IMR-90 (cell line): ENCODE results near the gene LUC7L. TPM values are rescaled to one million over a fixed set of nuclear protein-coding genes. Genes with fewer than 3 reads are reported as not detected.
A peak's percentile ranks its signal among the peaks of the same experiment; 100 is the strongest.

Source experiments
- ATAC-seq: fragments of 200-7000 bp; cut with Tn5 transposase; 2 replicates; pipeline ENCODE4 v1.9.1; 2020; ENCODE audit warnings: low read depth, mild to moderate bottlenecking, moderate library complexity
- BruUV-seq: library from RNA; stranded (reverse); fragments of 400-500 nt; replicated peaks from 2 replicates; lab custom pipeline; 2021; lab: Mats Ljungman, UMichigan
- CTCF ChIA-PET: fragments of 300-600 bp; formaldehyde crosslinking; extraction: SDS; loops from one replicate; lab custom pipeline; 2021; ENCODE audit warnings: antibody characterized with exemption; lab: Yijun Ruan, JAX
- POLR2A ChIA-PET: fragments of 300-600 bp; sonication (Branson Sonifier 250); formaldehyde crosslinking; loops from one replicate; lab custom pipeline; 2022; ENCODE audit warnings: antibody characterized with exemption; ENCODE audit not compliant: unreplicated experiment; lab: Charles Lee
- DNase-seq: peaks from one replicate; pipeline ENCODE4 v3.0.0; 2013
- H2AFZ ChIP-seq: replicated peaks from 2 replicates; pipeline ENCODE3; 2013; ENCODE audit warnings: low read length, mild to moderate bottlenecking; ENCODE audit not compliant: poor library complexity
- H2AK5ac ChIP-seq: 2 replicates; pipeline ENCODE4 v1.6.1; 2013; ENCODE audit warnings: low read depth, low read length, inconsistent platforms
- H2AK9ac ChIP-seq: replicated peaks from 2 replicates; pipeline ENCODE3; 2013; ENCODE audit warnings: mild to moderate bottlenecking, low read depth, low read length, moderate library complexity; ENCODE audit not compliant: poor library complexity
- H2BK120ac ChIP-seq: 2 replicates; pipeline ENCODE4 v1.6.1; 2013; ENCODE audit warnings: low read depth, low read length, inconsistent platforms
- H2BK15ac ChIP-seq: 3 replicates; pipeline ENCODE4 v1.6.1; 2013; ENCODE audit warnings: low read depth, low read length, inconsistent platforms
- H2BK20ac ChIP-seq: 2 replicates; pipeline ENCODE4 v1.6.1; 2013; ENCODE audit warnings: low read depth, mild to moderate bottlenecking, inconsistent platforms, low read length, moderate library complexity
- H2BK5ac ChIP-seq: 2 replicates; pipeline ENCODE4 v1.6.1; 2013; ENCODE audit warnings: mild to moderate bottlenecking, low read depth, low read length, inconsistent platforms; ENCODE audit not compliant: poor library complexity, severe bottlenecking
- H3K14ac ChIP-seq: replicated peaks from 2 replicates; pipeline ENCODE4 v1.6.1; 2013; ENCODE audit warnings: low read depth, low read length, inconsistent platforms
- H3K18ac ChIP-seq: 2 replicates; pipeline ENCODE4 v1.6.1; 2013; ENCODE audit warnings: low read depth, low read length, control low read depth
- H3K23ac ChIP-seq: 2 replicates; pipeline ENCODE4 v1.6.1; 2013; ENCODE audit warnings: low read depth, low read length, inconsistent platforms
- H3K27ac ChIP-seq: 2 replicates; pipeline ENCODE4 v1.5.1; 2013; ENCODE audit warnings: mild to moderate bottlenecking, control low read depth, low read length; ENCODE audit not compliant: insufficient read depth
- H3K27me3 ChIP-seq: 2 replicates; pipeline ENCODE4 v1.6.1; 2013; ENCODE audit warnings: low read length; ENCODE audit not compliant: control insufficient read depth, insufficient read depth
- H3K36me3 ChIP-seq: 2 replicates; pipeline ENCODE4 v1.6.1; 2013; ENCODE audit warnings: low read length, mixed read lengths; ENCODE audit not compliant: control insufficient read depth, insufficient read depth
- H3K4ac ChIP-seq: 2 replicates; pipeline ENCODE4 v1.6.1; 2013; ENCODE audit warnings: low read depth, low read length, inconsistent platforms
- H3K4me1 ChIP-seq: 2 replicates; pipeline ENCODE4 v1.6.1; 2013; ENCODE audit warnings: low read length, mixed read lengths; ENCODE audit not compliant: control insufficient read depth, insufficient read depth
- H3K4me2 ChIP-seq: 2 replicates; pipeline ENCODE4 v1.6.1; 2013; ENCODE audit warnings: low read depth, mild to moderate bottlenecking, control low read depth, low read length, moderate library complexity
- H3K4me3 ChIP-seq: 2 replicates; pipeline ENCODE4 v1.5.1; 2013; ENCODE audit warnings: low read depth, mild to moderate bottlenecking, control low read depth, low read length, moderate library complexity; ENCODE audit not compliant: insufficient read depth
- H3K56ac ChIP-seq: 2 replicates; pipeline ENCODE4 v1.6.1; 2013; ENCODE audit warnings: low read length, inconsistent platforms; ENCODE audit not compliant: insufficient read depth; ENCODE audit errors: extremely low read depth
- H3K79me1 ChIP-seq, 2 experiments: 2 replicates each; pipeline ENCODE4 v1.6.1; 2013; ENCODE audit warnings: low read length in 2 of 2, inconsistent platforms in 1 of 2, low read depth in 1 of 2
- H3K9ac ChIP-seq: 2 replicates; pipeline ENCODE4 v1.6.1; 2013; ENCODE audit warnings: low read depth, low read length, control low read depth
- H3K9me1 ChIP-seq: 2 replicates; pipeline ENCODE4 v1.6.1; 2013; ENCODE audit warnings: low read length, inconsistent platforms; ENCODE audit not compliant: insufficient read depth
- H3K9me3 ChIP-seq: 2 replicates; pipeline ENCODE4 v1.6.1; 2013; ENCODE audit warnings: low read length; ENCODE audit not compliant: control insufficient read depth, insufficient read depth
- H4K20me1 ChIP-seq: 2 replicates; pipeline ENCODE4 v1.6.1; 2013; ENCODE audit warnings: low read length, inconsistent platforms; ENCODE audit not compliant: insufficient read depth
- H4K5ac ChIP-seq: 2 replicates; pipeline ENCODE4 v1.6.1; 2013; ENCODE audit warnings: mild to moderate bottlenecking, low read depth, low read length, control low read depth
- H4K8ac ChIP-seq, 2 experiments: 2 replicates each; pipeline ENCODE4 v1.6.1; 2013; ENCODE audit warnings: low read depth in 2 of 2, low read length in 2 of 2, control low read depth in 1 of 2, inconsistent platforms in 1 of 2
- H4K91ac ChIP-seq: 2 replicates; pipeline ENCODE4 v1.6.1; 2013; ENCODE audit warnings: low read depth, low read length, inconsistent platforms; ENCODE audit not compliant: insufficient read depth
- CEBPB ChIP-seq: IDR thresholded peaks from 2 replicates; pipeline ENCODE4 v1.6.1; 2012; ENCODE audit warnings: low read depth, low read length, improper control_type of control experiment
- CHD1 ChIP-seq: IDR thresholded peaks from 2 replicates; pipeline ENCODE4 v1.6.1; 2012; ENCODE audit warnings: low read depth, low read length, improper control_type of control experiment
- CTCF ChIP-seq: conservative IDR thresholded peaks from 2 replicates; pipeline ENCODE4 v1.5.1; 2012; ENCODE audit warnings: mild to moderate bottlenecking, low read depth, low read length, improper control_type of control experiment
- ELK1 ChIP-seq: fragments of 150-350 bp; IDR thresholded peaks from 2 replicates; pipeline ENCODE4 v1.6.1; 2016; ENCODE audit warnings: low read depth, mild to moderate bottlenecking, low read length, moderate library complexity, borderline replicate concordance
- FOS ChIP-seq: fragments of 150-350 bp; IDR thresholded peaks from 2 replicates; pipeline ENCODE4 v1.6.1; 2016; ENCODE audit warnings: low read depth, low read length
- MAFK ChIP-seq: IDR thresholded peaks from 2 replicates; pipeline ENCODE4 v1.6.1; 2012; ENCODE audit warnings: low read depth, low read length, improper control_type of control experiment
- MXI1 ChIP-seq: IDR thresholded peaks from 2 replicates; pipeline ENCODE4 v1.6.1; 2012; ENCODE audit warnings: low read depth, mild to moderate bottlenecking, low read length, moderate library complexity, borderline replicate concordance
- NFE2L2 ChIP-seq: fragments of 150-350 bp; IDR thresholded peaks from 2 replicates; pipeline ENCODE4 v1.6.1; 2016; ENCODE audit warnings: low read depth, mild to moderate bottlenecking, low read length
- POLR2A ChIP-seq: IDR thresholded peaks from 2 replicates; pipeline ENCODE4 v1.6.1; 2012; ENCODE audit warnings: mild to moderate bottlenecking, low read depth, low read length
- RAD21 ChIP-seq: IDR thresholded peaks from 2 replicates; pipeline ENCODE4 v1.6.1; 2012; ENCODE audit warnings: low read length, improper control_type of control experiment
- RCOR1 ChIP-seq: IDR thresholded peaks from 2 replicates; pipeline ENCODE4 v1.6.1; 2012; ENCODE audit warnings: mild to moderate bottlenecking, low read length, improper control_type of control experiment; ENCODE audit not compliant: insufficient replicate concordance
- RFX5 ChIP-seq: IDR thresholded peaks from 2 replicates; pipeline ENCODE4 v1.8.0; 2012; ENCODE audit warnings: low read depth, mild to moderate bottlenecking, low read length, moderate library complexity
- SMC3 ChIP-seq: fragments of 150-350 bp; IDR thresholded peaks from 2 replicates; pipeline ENCODE4 v1.6.1; 2016; ENCODE audit warnings: low read depth, mild to moderate bottlenecking, antibody characterized with exemption, low read length, moderate library complexity
- USF2 ChIP-seq: fragments of 150-350 bp; IDR thresholded peaks from 2 replicates; pipeline ENCODE4 v1.6.1; 2017; ENCODE audit warnings: mild to moderate bottlenecking, antibody characterized with exemption, low read length, low read depth
- WGBS, 2 experiments: methylation state at CpG; one replicate each; pipeline versions ENCODE4 v1.1.5 to v1.1.7; 2013; ENCODE audit warnings: missing lambda C conversion rate in 2 of 2; ENCODE audit not compliant: insufficient read length in 1 of 2; ENCODE audit errors: extremely low coverage in 2 of 2; 5-methylcytosine and 5-hydroxymethylcytosine counted together
- dilution Hi-C: fragments of 300-500 bp; cut with HindIII; formaldehyde crosslinking; loops from one replicate; pipeline ENCODE4 v1.14.3; 2018; ENCODE audit warnings: low sequenced_read_pairs; ENCODE audit not compliant: unreplicated experiment
- in situ Hi-C: fragments of 300-500 bp; cut with MboI; formaldehyde crosslinking; loops from 3 replicates; pipeline ENCODE4 v1.14.3; 2019; ENCODE audit warnings: low sequenced_read_pairs, inconsistent platforms, mixed read lengths
- intact Hi-C: fragments of 100-400 bp; cut with micrococcal nuclease; formaldehyde crosslinking; loops from 2 replicates; pipeline ENCODE4 v1.10.0; 2022
- polyA plus RNA-seq, 3 experiments: library from polyadenylated mRNA; depleted of rRNA; stranded (reverse); fragments of >200 nt; gene quantifications; 2 replicates each; pipeline ENCODE4 v1.2.3, GENCODE V29; 2012; ENCODE audit warnings: low replicate concordance in 1 of 3
- total RNA-seq: library from RNA; depleted of rRNA; stranded (reverse); fragments of >200 nt; gene quantifications from 2 replicates; pipeline ENCODE4 v1.2.3, GENCODE V29; 2012

The LUC7L gene
- total and polyA plus RNA-seq, 2 of the 4 experiments (the other 2 are of a cell fraction), result 21.5 to 55.6 TPM

GRCh38 chr16:278863-279366, 49.7 kb upstream of the LUC7L start:
- no peaks in the 10 kb centered on the region for H3K36me3 ChIP-seq
- no peak overlapping the region for H3K14ac ChIP-seq
- H3K9ac ChIP-seq, result no peak overlapping the region
- no peak overlapping the region for H3K23ac ChIP-seq
- no peak overlapping the region for H3K56ac ChIP-seq
- POLR2A ChIA-PET, result no interaction called here
- no peak overlapping the region for H4K5ac ChIP-seq
- CTCF ChIA-PET, result no interaction called here
- intact Hi-C loops, result no loop called here
- DNase-seq, result peak; percentile 17
- no peak overlapping the region for H2BK120ac ChIP-seq
- H4K20me1 ChIP-seq, result no peaks in the 10 kb centered on the region; the same call in 1 of the 2 replicates
- H2AK9ac ChIP-seq, result no peak overlapping the region
- WGBS, 2 experiments, result 47% methylated on average over 2 of the region's 6 CpGs; no CpG with 5 or more reads in 1 of the 2 experiments
- BruUV-seq, result no TSS peak
- H3K4ac ChIP-seq, result no peak overlapping the region
- H3K27ac ChIP-seq, result no peak overlapping the region
- H3K4me3 ChIP-seq, result no peak overlapping the region
- H3K9me3 ChIP-seq, result no peaks in the 10 kb centered on the region
- no peak overlapping the region for H2BK5ac ChIP-seq
- no peak overlapping the region for H2BK15ac ChIP-seq
- TF ChIP-seq ELK1 (no peak), USF2 (no peak), MAFK (no peak), MXI1 (no peak), CTCF (no peak), RAD21 (no peak), SMC3 (no peak), FOS (no peak), RCOR1 (no peak), CHD1 (no peak), RFX5 (no peak), CEBPB (no peak), NFE2L2 (no peak), POLR2A (no peak)
- dilution Hi-C loops, result no loop called here
- no peak overlapping the region for H2AK5ac ChIP-seq
- H4K8ac ChIP-seq, result no peak overlapping the region
- in situ Hi-C loops, result no loop called here
- no peak overlapping the region for H2AFZ ChIP-seq
- no peak overlapping the region for H4K91ac ChIP-seq
- no peak overlapping the region for H3K4me2 ChIP-seq
- H3K79me1 ChIP-seq, result no peaks in the 10 kb centered on the region
- H3K9me1 ChIP-seq, result no peaks in the 10 kb centered on the region
- ATAC-seq, result no peak
- no peak overlapping the region for H2BK20ac ChIP-seq
- H3K27me3 ChIP-seq, result peaks cover 50% of the 10 kb centered on the region
- peaks cover 3% of the 10 kb centered on the region; the same call in 1 of the 2 replicates for H3K4me1 ChIP-seq
- no peak overlapping the region for H3K18ac ChIP-seq
